PFSK-1 (cell line): ENCODE measurements around the gene CAMKMT.

Experiments
- POLR2AphosphoS5 ChIP-seq: IDR thresholded peaks from 2 replicates; pipeline ENCODE4 v1.6.1; 2012; ENCODE audit warnings: low read depth, mild to moderate bottlenecking, control low read depth, low read length, moderate library complexity
- REST ChIP-seq, 2 experiments: IDR thresholded peaks; 2 replicates each; pipeline versions ENCODE4 v1.6.1 to v1.8.0; 2011 to 2012; ENCODE audit warnings: low read depth in 2 of 2, low read length in 2 of 2, control low read depth in 1 of 2, inconsistent platforms in 1 of 2, mild to moderate bottlenecking in 1 of 2, moderate library complexity in 1 of 2; ENCODE audit not compliant: insufficient read depth in 1 of 2
- SIN3A ChIP-seq: IDR thresholded peaks from 2 replicates; pipeline ENCODE4 v1.6.1; 2012; ENCODE audit warnings: mild to moderate bottlenecking, low read length, moderate library complexity, borderline replicate concordance; ENCODE audit not compliant: insufficient read depth
- TAF1 ChIP-seq: IDR thresholded peaks from 2 replicates; pipeline ENCODE4 v1.6.1; 2012; ENCODE audit warnings: low read length, control low read depth, borderline replicate concordance; ENCODE audit not compliant: insufficient read depth

GRCh38 chr2:44487052-44487451 is 125.3 kb downstream of the CAMKMT start:
- TF ChIP-seq POLR2AphosphoS5 = no peak
- no peak for TF ChIP-seq SIN3A
- TF ChIP-seq REST (IDR thresholded peaks at IDR 0.05; ENCODE audit: insufficient read depth in 1 of 2, low read depth in 2 of 2, low read length in 2 of 2) = no peak
- TF ChIP-seq TAF1 = no peak
